Upper lobe of right lung (tissue), 1 donor: ENCODE results near the gene ALAD. TPM values are rescaled to one million over a fixed set of nuclear protein-coding genes. Genes with fewer than 3 reads are reported as not detected.
"Not testable (repeated sequence)": the region's sequence is repeated elsewhere in the genome, so short reads cannot be mapped to it uniquely, and the experiment has no call there.

Experiments
- ATAC-seq: fragments of 200-7000 bp; cut with Tn5 transposase; one replicate; pipeline ENCODE4 v1.9.1; 2020; ENCODE audit warnings: mild to moderate bottlenecking, moderate library complexity
- DNase-seq: peaks from one replicate; pipeline ENCODE4 v3.0.0-alpha.2; 2020
- H3K27ac ChIP-seq: fragments of 200-600 bp; one replicate; pipeline ENCODE4 v1.8.0; 2022
- H3K27me3 ChIP-seq: fragments of 200-600 bp; one replicate; pipeline ENCODE4 v1.8.0; 2022; ENCODE audit warnings: mild to moderate bottlenecking
- H3K36me3 ChIP-seq: fragments of 200-600 bp; one replicate; pipeline ENCODE4 v1.8.0; 2022
- H3K4me1 ChIP-seq: fragments of 200-600 bp; one replicate; pipeline ENCODE4 v1.8.0; 2022
- H3K4me3 ChIP-seq: fragments of 200-600 bp; one replicate; pipeline ENCODE4 v1.8.0; 2022; ENCODE audit warnings: mild to moderate bottlenecking
- H3K9me3 ChIP-seq: fragments of 200-600 bp; one replicate; pipeline ENCODE4 v1.8.0; 2022
- CTCF ChIP-seq: fragments of 200-600 bp; IDR thresholded peaks from one replicate; pipeline ENCODE4 v1.8.0; 2022; ENCODE audit warnings: antibody characterized with exemption
- intact Hi-C: fragments of 100-400 bp; cut with DNase I; formaldehyde crosslinking; loops from one replicate; pipeline ENCODE4 v1.11.0; 2022
- total RNA-seq: library from RNA; stranded (reverse); fragmentation: NEBNext Ultra II Directional; extraction: Animal tissue kit (Norgen Biotek cat#: 25700); gene quantifications from one replicate; pipeline ENCODE4 v1.2.1, GENCODE V29; 2021
- donor health status: DM: no; HTN: yes; CAD: no; lungs with severe emphysema.

The ALAD gene
- total RNA-seq, 1 donor from 2014 or later, result 37.7 TPM

DNA sequence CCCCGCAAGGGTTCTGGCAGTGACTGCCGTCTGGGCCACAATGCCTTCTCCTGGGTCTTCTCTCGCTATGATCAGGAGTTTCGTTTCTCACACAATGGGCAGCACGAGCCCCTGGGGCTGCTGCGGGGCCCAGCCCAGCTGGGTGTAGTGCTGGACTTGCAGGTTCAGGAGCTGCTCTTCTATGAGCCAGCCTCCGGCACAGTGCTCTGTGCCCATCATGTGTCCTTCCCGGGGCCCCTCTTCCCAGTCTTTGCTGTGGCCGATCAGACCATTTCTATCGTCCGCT, 31.3 kb downstream of the ALAD start:
- Histone ChIP-seq H3K27ac (no peak overlapping the region), H3K36me3 (no peaks in the 10 kb centered on the region), H3K4me3 (no peak overlapping the region), H3K4me1 (no peaks in the 10 kb centered on the region), H3K9me3 (no peaks in the 10 kb centered on the region), H3K27me3 (no peaks in the 10 kb centered on the region)
- ATAC-seq, result no peak
- intact Hi-C loops, result no loop called here
- DNase-seq, result no peak
- no peak for TF ChIP-seq CTCF

- DNase-seq (no peak), ATAC-seq (no peak)
- no peaks in the 10 kb centered on the region for H3K27me3 ChIP-seq
- intact Hi-C loops, result no loop called here
- no peak overlapping the region for H3K4me3 ChIP-seq
- no peak overlapping the region for H3K27ac ChIP-seq
- no peaks in the 10 kb centered on the region for H3K4me1 ChIP-seq
- no peak for TF ChIP-seq CTCF
- no peaks in the 10 kb centered on the region for H3K36me3 ChIP-seq
- no peaks in the 10 kb centered on the region for H3K9me3 ChIP-seq
Measured at GRCh38 chr9:113368982-113369854, 31.9 kb downstream of the ALAD start.

GRCh38 chr9:113368348-113368981, 32.6 kb downstream of the ALAD start:
- H3K9me3 ChIP-seq, result no peaks in the 10 kb centered on the region
- DNase-seq, result no peak
- H3K36me3 ChIP-seq, result no peaks in the 10 kb centered on the region
- no peak overlapping the region for H3K27ac ChIP-seq
- intact Hi-C loops, result no loop called here
- H3K4me1 ChIP-seq, result no peaks in the 10 kb centered on the region
- H3K4me3 ChIP-seq, result no peak overlapping the region
- TF ChIP-seq CTCF, result no peak
- ATAC-seq, result no peak
- no peaks in the 10 kb centered on the region for H3K27me3 ChIP-seq

DNA sequence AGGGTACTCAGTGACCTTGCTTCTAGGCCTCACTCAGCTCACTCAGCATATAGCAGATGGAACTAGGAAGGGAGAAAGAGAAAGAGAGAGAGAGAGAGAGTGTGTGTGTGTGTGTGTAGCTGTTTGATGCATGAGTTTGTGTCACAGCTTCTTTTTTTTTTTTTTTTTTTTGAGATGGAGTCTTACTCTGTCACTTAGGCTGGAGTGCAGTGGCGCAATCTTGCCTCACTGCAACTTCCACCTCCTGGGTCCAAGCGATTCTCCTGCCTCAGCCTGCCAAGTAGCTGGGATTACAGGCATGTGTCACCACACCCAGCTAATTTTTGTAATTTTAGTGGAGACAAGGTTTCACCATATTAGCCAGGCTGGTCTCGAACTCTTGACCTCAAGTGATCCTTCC, 35.4 kb downstream of the ALAD start:
- H3K4me1 ChIP-seq, intact Hi-C loops, H3K27me3 ChIP-seq, ATAC-seq, H3K36me3 ChIP-seq, H3K4me3 ChIP-seq, H3K9me3 ChIP-seq, DNase-seq, H3K27ac ChIP-seq: not testable (repeated sequence)

GRCh38 chr9:113364951-113365350, 36.1 kb downstream of the ALAD start:
- ATAC-seq, result no peak
- H3K27me3 ChIP-seq, result no peaks in the 10 kb centered on the region
- H3K4me1 ChIP-seq, result no peaks in the 10 kb centered on the region
- H3K4me3 ChIP-seq, result no peak overlapping the region
- DNase-seq, result no peak
- no peaks in the 10 kb centered on the region for H3K36me3 ChIP-seq
- no peaks in the 10 kb centered on the region for H3K9me3 ChIP-seq
- intact Hi-C loops, result no loop called here
- no peak for TF ChIP-seq CTCF
- H3K27ac ChIP-seq, result no peak overlapping the region

DNA sequence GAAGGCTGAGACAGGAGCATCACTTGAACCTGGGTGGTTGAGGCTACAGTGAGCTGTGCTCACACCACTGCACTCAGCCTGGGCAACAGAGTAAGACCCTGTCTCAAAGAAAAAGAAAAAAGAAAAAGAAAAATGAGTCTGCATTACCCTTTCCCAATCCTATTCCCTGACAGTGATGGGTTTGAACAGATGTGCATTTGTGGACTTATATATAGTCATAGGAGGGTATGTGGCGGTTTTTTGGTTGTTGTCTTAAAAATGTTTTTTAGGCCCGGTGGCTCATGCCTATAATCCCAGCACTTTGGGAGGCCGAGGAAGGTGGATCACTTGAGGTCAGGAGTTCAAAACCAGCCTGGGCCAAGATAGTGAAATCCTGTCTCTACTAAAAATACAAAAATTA, 37.7 kb downstream of the ALAD start:
- H3K27ac ChIP-seq, result no peak overlapping the region
- no peaks in the 10 kb centered on the region for H3K9me3 ChIP-seq
- H3K4me1 ChIP-seq, result no peaks in the 10 kb centered on the region
- no peak for ATAC-seq
- no peak for DNase-seq
- H3K4me3 ChIP-seq, result no peak overlapping the region
- no peaks in the 10 kb centered on the region for H3K27me3 ChIP-seq
- intact Hi-C loops, result no loop called here
- no peak for TF ChIP-seq CTCF
- no peaks in the 10 kb centered on the region for H3K36me3 ChIP-seq
